Measurements from ENCODE around the gene FDX2. TPM values are rescaled to one million over a fixed set of nuclear protein-coding genes. Genes with fewer than 3 reads are reported as not detected.

The FDX2 gene
- total RNA-seq, 1 donor, result 27.5 TPM

- no peak for DNase-seq (ENCODE audit: low read depth in 2 of 3, low spot score in 2 of 3)
Observed at GRCh38 chr19:10306327-10306726, 9.5 kb downstream of the FDX2 start.

- peak in 1 of 3 donors; percentile 78 for DNase-seq (ENCODE audit: low read depth in 2 of 3, low spot score in 2 of 3)
Observed at GRCh38 chr19:10305139-10305806, 10.5 kb downstream of the FDX2 start.

- peak in 2 of 3 donors; percentile 89 to 94 for DNase-seq (ENCODE audit: low read depth in 2 of 3, low spot score in 2 of 3)
Observed at GRCh38 chr19:10299545-10300458, 16.0 kb downstream of the FDX2 start.

- DNase-seq (ENCODE audit: low read depth in 2 of 3, low spot score in 2 of 3), result no peak
Observed at GRCh38 chr19:10295847-10296591, 19.8 kb downstream of the FDX2 start.

GRCh38 chr19:10295305-10295846 is 20.4 kb downstream of the FDX2 start:
- DNase-seq (ENCODE audit: low read depth in 2 of 3, low spot score in 2 of 3), result peak in 1 of 3 donors; percentile 57

- DNase-seq (ENCODE audit: low read depth in 2 of 3, low spot score in 2 of 3), result no peak
Observed at GRCh38 chr19:10294368-10294697, 21.5 kb downstream of the FDX2 start.

GRCh38 chr19:10293637-10294367 is 22.0 kb downstream of the FDX2 start:
- no peak for DNase-seq (ENCODE audit: low read depth in 2 of 3, low spot score in 2 of 3)

- DNase-seq (ENCODE audit: low read depth in 2 of 3, low spot score in 2 of 3), result no peak
Observed at GRCh38 chr19:10292789-10293636, 22.8 kb downstream of the FDX2 start.

GRCh38 chr19:10292206-10292788 is 23.5 kb downstream of the FDX2 start:
- peak in 2 of 3 donors; percentile 69 to 75 for DNase-seq (ENCODE audit: low read depth in 2 of 3, low spot score in 2 of 3)

- no peak for DNase-seq (ENCODE audit: low read depth in 2 of 3, low spot score in 2 of 3)
Observed at GRCh38 chr19:10291554-10292205, 24.1 kb downstream of the FDX2 start.

GRCh38 chr19:10290876-10291553 is 24.8 kb downstream of the FDX2 start:
- DNase-seq (ENCODE audit: low read depth in 2 of 3, low spot score in 2 of 3), result no peak

- no peak for DNase-seq (ENCODE audit: low read depth in 2 of 3, low spot score in 2 of 3)
Observed at GRCh38 chr19:10290357-10290875, 25.4 kb downstream of the FDX2 start.

- DNase-seq (ENCODE audit: low read depth in 2 of 3, low spot score in 2 of 3), result no peak
Observed at GRCh38 chr19:10289836-10290356, 25.9 kb downstream of the FDX2 start, which contains the start of gene ICAM5. ICAM5 (plus strand) TSS chr19:10289952; CDS start chr19:10290044, 92 bp downstream.

GRCh38 chr19:10289167-10289835 is 26.5 kb downstream of the FDX2 start:
- DNase-seq (ENCODE audit: low read depth in 2 of 3, low spot score in 2 of 3), result peak in 2 of 3 donors; percentile 74 to 77

GRCh38 chr19:10288662-10289166 is 27.1 kb downstream of the FDX2 start:
- DNase-seq (ENCODE audit: low read depth in 2 of 3, low spot score in 2 of 3), result peak in 1 of 3 donors; percentile 64
